Lower leg skin (tissue), 4 donors: ENCODE data around the gene VSTM2L. TPM values are rescaled to one million over a fixed set of nuclear protein-coding genes. Genes with fewer than 3 reads are reported as not detected.

Experiments
- DNase-seq, 2 donors: peaks; one replicate each; pipeline ENCODE4 v3.0.0-alpha.2; 2019; ENCODE audit warnings: low spot score in 2 of 2
- H3K4me3 ChIP-seq: fragments of 200-600 bp; sonication (generic); 2 replicates; pipeline ENCODE4 v1.5.1; 2017; ENCODE audit warnings: mild to moderate bottlenecking, low read depth; ENCODE audit not compliant: poor library complexity, severe bottlenecking
- POLR2A ChIP-seq, 2 donors: fragments of 450-650 bp; IDR thresholded peaks; one replicate each; pipeline ENCODE4 v1.6.1; 2016 to 2017; ENCODE audit warnings: antibody characterized with exemption in 2 of 2, mild to moderate bottlenecking in 1 of 2, moderate library complexity in 1 of 2
- WGBS, 2 donors: methylation state at CpG; one replicate each; pipeline ENCODE4 v1.1.5; 2018; 5-methylcytosine and 5-hydroxymethylcytosine counted together
- intact Hi-C: fragments of 100-400 bp; cut with DNase I; formaldehyde crosslinking; loops from one replicate; pipeline ENCODE4 v1.15.0; 2023; ENCODE audit warnings: low total_unique reads
- total RNA-seq, 4 donors: library from RNA; depleted of rRNA; stranded (reverse); fragments of >200 nt; gene quantifications; one replicate each; pipeline ENCODE4 v1.1.0, GENCODE V29; 2016
- TF ChIP-seq, protein P1 (sequence below), 3 donors: fragments of 450-650 bp; IDR thresholded peaks; one replicate each; pipeline ENCODE4 v1.5.1; 2016; ENCODE audit warnings: antibody characterized with exemption in 3 of 3, mild to moderate bottlenecking in 3 of 3, moderate library complexity in 2 of 3

VSTM2L gene
- total RNA-seq, 4 donors from 2014 or later = 0.64 to 15.9 (median 3.9) TPM

DNA sequence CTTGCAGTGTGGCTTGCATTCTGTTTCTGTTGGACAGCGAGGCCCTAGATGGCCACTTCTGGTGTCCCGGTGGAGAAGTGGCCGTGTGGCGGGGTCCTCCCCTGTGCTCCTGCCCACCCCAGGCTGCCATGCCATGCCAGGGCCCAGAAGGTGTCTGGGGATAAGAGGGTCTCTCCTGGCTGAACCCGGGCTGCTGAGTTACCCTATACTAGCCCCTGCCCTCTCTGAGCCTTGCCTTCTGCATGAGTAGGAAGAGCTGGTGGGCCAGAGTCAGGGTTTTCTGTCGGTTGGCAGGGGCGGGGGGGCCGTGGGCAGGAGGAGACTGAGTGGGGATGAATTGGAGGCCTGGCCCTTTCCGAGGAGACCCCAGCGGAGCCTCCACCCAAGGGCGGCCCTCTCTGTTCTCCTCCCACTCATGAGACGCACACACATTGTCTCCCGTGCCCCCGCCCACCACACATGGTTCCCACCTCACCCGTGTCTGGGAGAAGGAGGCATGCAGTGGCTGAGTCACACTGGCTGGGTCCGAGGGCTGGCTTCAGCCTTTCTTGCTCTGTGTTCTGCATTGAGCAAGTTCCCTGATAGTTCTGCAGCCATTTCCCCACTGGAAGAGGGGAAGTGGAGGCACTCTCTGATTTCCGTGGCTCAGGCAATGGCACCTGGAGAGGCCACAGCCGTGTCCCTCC is 24.6 kb downstream of the VSTM2L start:
- DNase-seq = no peak
- TF ChIP-seq, protein P1, sequence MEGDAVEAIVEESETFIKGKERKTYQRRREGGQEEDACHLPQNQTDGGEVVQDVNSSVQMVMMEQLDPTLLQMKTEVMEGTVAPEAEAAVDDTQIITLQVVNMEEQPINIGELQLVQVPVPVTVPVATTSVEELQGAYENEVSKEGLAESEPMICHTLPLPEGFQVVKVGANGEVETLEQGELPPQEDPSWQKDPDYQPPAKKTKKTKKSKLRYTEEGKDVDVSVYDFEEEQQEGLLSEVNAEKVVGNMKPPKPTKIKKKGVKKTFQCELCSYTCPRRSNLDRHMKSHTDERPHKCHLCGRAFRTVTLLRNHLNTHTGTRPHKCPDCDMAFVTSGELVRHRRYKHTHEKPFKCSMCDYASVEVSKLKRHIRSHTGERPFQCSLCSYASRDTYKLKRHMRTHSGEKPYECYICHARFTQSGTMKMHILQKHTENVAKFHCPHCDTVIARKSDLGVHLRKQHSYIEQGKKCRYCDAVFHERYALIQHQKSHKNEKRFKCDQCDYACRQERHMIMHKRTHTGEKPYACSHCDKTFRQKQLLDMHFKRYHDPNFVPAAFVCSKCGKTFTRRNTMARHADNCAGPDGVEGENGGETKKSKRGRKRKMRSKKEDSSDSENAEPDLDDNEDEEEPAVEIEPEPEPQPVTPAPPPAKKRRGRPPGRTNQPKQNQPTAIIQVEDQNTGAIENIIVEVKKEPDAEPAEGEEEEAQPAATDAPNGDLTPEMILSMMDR (IDR thresholded peaks at IDR 0.05) = no peak
- no peak for TF ChIP-seq POLR2A (IDR thresholded peaks at IDR 0.05)
- 75 to 88% methylated on average over 13 to 18 of the region's 18 CpGs for WGBS, 2 donors
- intact Hi-C loops = no loop called here
- H3K4me3 ChIP-seq = no peak overlapping the region

DNA sequence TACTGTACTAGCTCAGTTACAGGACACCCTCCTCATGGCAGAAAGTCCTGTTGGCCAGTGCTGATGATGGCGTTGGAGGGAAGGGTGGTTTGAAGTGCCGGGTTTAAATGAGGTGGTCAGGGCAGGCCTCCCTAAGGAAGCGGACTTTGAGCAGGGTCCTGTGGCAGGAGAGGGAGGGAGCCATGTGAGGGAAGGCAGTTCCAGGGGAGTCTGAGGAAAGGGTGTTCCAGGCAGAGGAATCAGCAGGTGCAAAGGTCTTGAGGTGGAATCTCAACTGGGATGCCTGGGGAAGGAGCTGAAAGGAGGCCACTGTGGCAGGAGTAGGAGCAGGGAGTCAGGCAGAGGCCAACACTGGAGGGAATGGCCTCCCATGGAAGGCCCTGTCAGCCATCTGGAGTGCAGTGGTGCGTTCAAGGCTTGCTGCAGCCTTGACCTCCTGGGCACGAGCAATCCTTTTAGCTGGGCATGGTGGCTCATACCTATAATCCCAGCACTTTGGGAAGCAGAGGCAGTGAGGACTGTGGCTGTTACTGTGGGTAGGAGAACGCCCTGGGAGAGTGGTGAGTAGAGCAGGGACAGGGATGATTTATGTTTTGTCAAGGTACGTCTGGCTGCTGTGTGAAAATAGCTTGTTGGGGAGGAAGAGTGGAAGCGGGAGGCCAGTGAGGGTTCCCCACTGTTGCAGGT is 26.2 kb downstream of the VSTM2L start:
- TF ChIP-seq, protein P1 (IDR thresholded peaks at IDR 0.05) = no peak
- no peak for TF ChIP-seq POLR2A (IDR thresholded peaks at IDR 0.05)
- no peak for DNase-seq
- H3K4me3 ChIP-seq = no peak overlapping the region
- WGBS, 2 donors = 73 to 80% methylated on average over 8 of the region's 8 CpGs
- intact Hi-C loops = no loop called here

DNA sequence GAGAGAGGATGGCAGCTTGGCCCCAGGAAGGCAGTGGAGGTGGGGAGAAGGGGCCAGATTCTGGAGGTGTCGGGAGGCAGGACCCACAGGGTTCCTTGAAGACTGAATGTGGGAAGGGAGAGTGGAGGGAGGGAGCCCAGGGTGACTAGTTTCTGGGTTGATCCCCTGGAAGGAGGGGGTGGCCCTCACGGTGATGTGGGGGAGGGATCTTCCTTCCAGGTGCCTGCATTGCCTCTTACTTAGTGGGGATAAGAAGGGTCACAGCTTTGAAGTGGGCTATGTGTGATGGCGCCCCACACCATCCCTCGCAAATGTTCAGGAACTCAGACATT is 26.7 kb downstream of the VSTM2L start:
- intact Hi-C loops = no loop called here
- DNase-seq = no peak
- 80% methylated on average over 4 of the region's 4 CpGs for WGBS, 2 donors
- TF ChIP-seq, protein P1 (IDR thresholded peaks at IDR 0.05) = no peak
- TF ChIP-seq POLR2A (IDR thresholded peaks at IDR 0.05) = no peak
- no peak overlapping the region for H3K4me3 ChIP-seq

DNA sequence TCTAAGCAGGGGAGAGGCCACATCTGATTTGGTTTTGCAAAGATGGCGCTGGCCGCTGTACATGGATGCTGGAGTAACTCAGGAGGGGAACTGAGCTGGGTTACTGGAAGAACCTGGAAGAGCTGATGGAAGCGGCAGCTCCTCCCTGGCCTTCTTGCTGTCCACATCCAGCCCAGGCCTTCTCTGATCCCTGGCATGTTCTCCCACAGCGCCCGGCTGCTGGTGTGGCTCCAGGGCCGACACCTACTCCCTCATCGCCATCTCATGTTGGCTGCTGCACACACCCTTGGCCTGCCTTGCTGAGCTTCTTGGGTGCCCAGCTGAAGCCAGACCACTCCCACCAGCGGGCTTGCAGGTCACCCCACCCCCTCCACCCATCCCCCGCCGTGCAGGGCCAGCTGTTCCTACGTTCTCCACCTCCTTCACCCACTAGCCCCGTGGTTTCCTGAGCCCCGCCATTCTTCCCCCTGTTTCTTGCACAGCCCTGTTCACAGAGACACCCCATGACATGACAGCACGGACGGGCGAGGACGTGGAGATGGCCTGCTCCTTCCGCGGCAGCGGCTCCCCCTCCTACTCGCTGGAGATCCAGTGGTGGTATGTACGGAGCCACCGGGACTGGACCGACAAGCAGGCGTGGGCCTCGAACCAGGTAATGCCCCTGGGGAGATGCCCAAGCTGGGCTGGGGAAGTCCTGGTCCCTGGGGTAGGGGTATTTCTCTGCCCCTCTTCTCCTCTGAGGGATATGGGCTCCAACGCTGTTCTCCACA is 28.4 kb downstream of the VSTM2L start:
- intact Hi-C loops = no loop called here
- no peak for TF ChIP-seq POLR2A (IDR thresholded peaks at IDR 0.05)
- TF ChIP-seq, protein P1 (IDR thresholded peaks at IDR 0.05) = no peak
- WGBS, 2 donors = 75 to 76% methylated on average over 27 of the region's 27 CpGs
- no peak overlapping the region for H3K4me3 ChIP-seq
- DNase-seq = no peak

DNA sequence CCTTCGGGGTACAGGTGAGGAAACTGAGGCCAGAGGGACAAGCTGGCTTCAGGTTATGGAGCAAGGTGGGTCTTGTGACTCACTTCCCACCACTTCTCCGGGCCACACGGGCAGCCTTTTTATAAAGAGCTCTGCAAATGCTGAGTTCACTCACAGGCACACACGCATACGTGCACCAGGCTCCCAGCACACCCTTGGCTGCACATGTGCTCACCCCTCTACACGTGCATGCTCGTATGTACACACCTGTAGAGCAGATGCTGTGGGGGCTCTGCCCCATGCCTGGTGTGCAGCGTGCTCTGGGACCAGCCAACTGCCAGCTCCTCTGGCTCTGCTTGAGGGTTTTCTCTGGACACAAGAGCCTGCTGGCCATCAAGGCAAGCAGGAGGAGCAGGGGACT is 29.1 kb downstream of the VSTM2L start:
- H3K4me3 ChIP-seq = no peak overlapping the region
- no peak for DNase-seq
- intact Hi-C loops = no loop called here
- 80 to 87% methylated on average over 8 of the region's 8 CpGs for WGBS, 2 donors
- no peak for TF ChIP-seq POLR2A (IDR thresholded peaks at IDR 0.05)
- TF ChIP-seq, protein P1 (IDR thresholded peaks at IDR 0.05) = no peak
